ENCODE results near the gene EEF1AKMT4.

The EEF1AKMT4 gene

DNA sequence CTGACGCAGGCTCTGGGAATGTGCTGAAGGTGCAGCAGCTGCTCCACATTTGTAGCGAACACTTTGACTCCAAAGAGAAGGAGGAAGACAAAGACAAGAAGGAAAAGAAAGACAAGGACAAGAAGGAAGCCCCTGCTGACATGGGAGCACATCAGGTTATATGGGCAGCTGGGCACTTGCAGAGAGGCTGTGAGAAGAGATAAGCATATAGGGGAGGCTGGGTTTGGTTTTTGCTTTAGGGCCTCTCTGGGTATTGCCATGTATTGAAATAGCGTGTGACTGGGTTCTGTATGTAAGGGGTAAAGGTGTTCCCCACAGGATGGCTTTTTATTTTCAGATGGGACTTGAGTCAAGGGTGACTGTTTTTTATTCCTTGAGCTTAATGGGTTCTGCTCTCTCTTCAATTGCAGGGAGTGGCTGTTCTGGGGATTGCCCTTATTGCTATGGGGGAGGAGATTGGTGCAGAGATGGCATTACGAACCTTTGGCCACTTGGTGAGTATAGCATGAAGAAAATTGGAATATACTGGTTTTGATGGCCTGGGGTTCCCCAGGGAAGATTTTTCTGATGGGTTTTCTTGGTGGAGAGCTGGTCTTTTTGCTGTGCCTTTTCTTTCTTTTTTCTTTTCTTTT lies 57.0 kb downstream of the EEF1AKMT4 start:
- DNase-seq: no peak

- no peak for DNase-seq
These were observed 58.4 kb downstream of the EEF1AKMT4 start for GRCh38 chr3:184307915-184308314.

Data from GDM1 (cell line).